NT2/D1 (cell line): ENCODE measurements around the gene TBCCD1.
"Not testable (repeated sequence)": the region's sequence is repeated elsewhere in the genome, so short reads cannot be mapped to it uniquely, and the experiment has no call there.

ENCODE experiments used
- DNase-seq: peaks from one replicate; pipeline ENCODE4 v3.0.0-alpha.2; 2011; ENCODE audit warnings: low read depth, low spot score
- H3K27me3 ChIP-seq: 2 replicates; pipeline ENCODE4 v1.6.0; 2011; ENCODE audit warnings: mild to moderate bottlenecking; ENCODE audit not compliant: insufficient read length, insufficient read depth
- H3K36me3 ChIP-seq: 2 replicates; pipeline ENCODE4 v1.6.1; 2011; ENCODE audit warnings: mild to moderate bottlenecking, low read length, mixed read lengths; ENCODE audit not compliant: insufficient read depth, insufficient read length
- H3K4me1 ChIP-seq: 2 replicates; pipeline ENCODE4 v1.5.1; 2011; ENCODE audit not compliant: insufficient read depth, insufficient read length
- H3K4me3 ChIP-seq: 2 replicates; pipeline ENCODE4 v1.5.1; 2011; ENCODE audit warnings: low read depth; ENCODE audit not compliant: insufficient read length
- H3K9ac ChIP-seq: 2 replicates; pipeline ENCODE4 v1.6.0; 2011; ENCODE audit warnings: low read depth; ENCODE audit not compliant: insufficient read length
- H3K9me3 ChIP-seq: 2 replicates; pipeline ENCODE4 v1.5.1; 2011; ENCODE audit warnings: mild to moderate bottlenecking, low read length; ENCODE audit not compliant: insufficient read depth
- SUZ12 ChIP-seq: IDR thresholded peaks from 2 replicates; pipeline ENCODE4 v1.6.1; 2011; ENCODE audit not compliant: insufficient read length, insufficient read depth; ENCODE audit errors: extremely low read depth
- YY1 ChIP-seq: IDR thresholded peaks from 2 replicates; pipeline ENCODE4 v1.6.1; 2011; ENCODE audit not compliant: insufficient read length, insufficient read depth
- ZNF274 ChIP-seq: IDR thresholded peaks from 2 replicates; pipeline ENCODE4 v1.6.1; 2011; ENCODE audit warnings: mild to moderate bottlenecking, low read depth, low read length

TBCCD1 gene

GRCh38 chr3:186592682-186593081 is 25.5 kb upstream of the TBCCD1 start:
- no peaks in the 10 kb centered on the region for H3K9me3 ChIP-seq
- H3K9ac ChIP-seq: no peak overlapping the region
- H3K36me3 ChIP-seq: peaks cover 3% of the 10 kb centered on the region
- TF ChIP-seq YY1: no peak
- TF ChIP-seq SUZ12: no peak
- TF ChIP-seq ZNF274: no peak
- no peaks in the 10 kb centered on the region for H3K4me1 ChIP-seq
- H3K4me3 ChIP-seq: no peak overlapping the region
- H3K27me3 ChIP-seq: no peaks in the 10 kb centered on the region
- DNase-seq: no peak

DNA sequence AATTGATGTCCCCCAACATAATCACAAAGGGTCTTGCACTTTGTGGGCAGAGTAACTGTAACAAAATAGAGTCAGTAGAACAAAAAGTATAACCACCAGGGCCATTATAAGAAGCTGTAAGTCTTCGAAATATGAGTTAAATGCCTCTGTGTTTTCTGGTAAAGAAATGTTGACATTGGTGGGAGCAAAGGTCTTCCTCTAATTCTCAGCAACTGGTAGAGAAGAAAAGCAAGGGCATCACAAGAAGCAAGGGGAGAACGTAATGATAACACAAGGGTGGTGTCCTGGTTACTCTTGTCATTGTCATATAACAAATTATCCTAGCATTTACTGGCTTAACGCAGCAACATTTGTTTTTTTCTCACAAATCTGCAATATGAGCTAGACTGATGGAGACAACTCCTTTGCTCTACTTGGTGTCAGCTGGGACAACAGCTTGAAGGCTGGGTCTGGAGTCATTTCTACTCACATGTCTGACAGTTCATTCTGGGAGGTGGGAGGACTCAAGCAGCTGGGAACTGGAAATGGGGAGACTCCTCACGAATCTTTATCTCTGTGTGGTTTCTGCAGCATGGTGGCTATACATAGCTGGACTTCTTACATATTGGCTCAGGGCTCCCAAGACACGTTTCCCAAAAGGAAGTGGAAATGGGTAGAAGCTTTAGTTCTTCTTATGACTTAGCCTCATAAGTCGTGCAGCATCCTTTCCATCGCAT is 23.6 kb upstream of the TBCCD1 start:
- H3K4me1 ChIP-seq: no peaks in the 10 kb centered on the region
- no peaks in the 10 kb centered on the region for H3K27me3 ChIP-seq
- peaks cover 9% of the 10 kb centered on the region for H3K36me3 ChIP-seq
- H3K9me3 ChIP-seq: no peaks in the 10 kb centered on the region
- H3K4me3 ChIP-seq: no peak overlapping the region
- H3K9ac ChIP-seq: no peak overlapping the region
- no peak for DNase-seq
- no peak for TF ChIP-seq YY1
- no peak for TF ChIP-seq SUZ12
- TF ChIP-seq ZNF274: no peak

DNA sequence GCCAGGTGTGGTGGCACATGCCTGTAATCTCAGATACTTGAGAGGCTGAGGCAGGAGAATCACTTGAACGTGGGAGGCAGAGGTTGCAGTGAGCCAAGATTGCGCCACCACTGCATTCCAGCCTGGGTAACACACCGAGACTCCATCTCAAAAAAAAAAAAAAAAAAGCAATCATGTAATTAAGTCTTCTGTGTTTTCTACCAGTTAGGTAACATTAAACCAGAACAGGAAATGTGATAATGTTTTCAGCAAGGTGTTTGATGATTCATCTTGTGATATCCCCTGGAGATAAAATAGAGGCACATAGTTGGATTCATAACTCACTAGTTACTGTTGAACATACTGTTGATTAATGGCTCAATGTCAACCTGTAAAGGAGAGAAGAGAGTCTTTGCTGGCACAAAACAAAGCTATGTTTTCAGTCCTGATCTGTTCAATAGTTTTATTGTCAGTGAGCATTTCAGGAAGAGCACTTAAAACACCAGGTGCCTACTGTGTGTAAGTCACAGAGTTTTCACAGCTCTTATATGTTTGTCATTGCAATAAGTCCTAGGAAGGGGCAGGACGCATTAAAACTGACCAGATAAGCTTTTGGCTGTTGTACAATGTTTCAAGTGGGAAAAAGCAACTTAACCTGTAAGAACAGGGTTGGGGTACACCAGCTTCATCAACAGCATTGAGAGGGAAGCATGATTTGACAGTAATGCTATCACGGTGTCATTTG is 22.9 kb upstream of the TBCCD1 start:
- no peak for DNase-seq
- Histone ChIP-seq H3K4me1 (no peaks in the 10 kb centered on the region), H3K27me3 (no peaks in the 10 kb centered on the region), H3K36me3 (peaks cover 16% of the 10 kb centered on the region), H3K9ac (no peak overlapping the region), H3K4me3 (no peak overlapping the region), H3K9me3 (no peaks in the 10 kb centered on the region)
- TF ChIP-seq SUZ12: no peak
- no peak for TF ChIP-seq YY1
- no peak for TF ChIP-seq ZNF274

DNA sequence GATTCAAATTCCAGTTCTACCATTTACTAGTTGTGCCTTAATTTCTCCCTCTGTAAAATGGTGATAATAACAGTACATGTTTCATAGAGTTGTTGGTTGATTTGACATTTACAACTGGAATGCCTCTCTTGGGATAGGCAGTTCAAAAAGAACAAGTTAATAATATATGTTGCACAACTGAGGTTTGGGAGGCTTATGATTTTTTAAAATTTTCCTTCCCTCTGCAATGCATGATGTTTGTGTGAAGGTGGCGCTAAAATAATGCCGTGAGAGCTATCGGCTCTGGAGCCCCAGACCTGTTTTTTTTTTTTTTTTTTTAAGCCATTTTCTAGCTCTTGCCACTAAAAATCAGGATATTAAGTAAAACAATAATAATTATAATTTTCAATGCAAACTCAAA is 22.0 kb upstream of the TBCCD1 start:
- Histone ChIP-seq H3K36me3 (peaks cover 25% of the 10 kb centered on the region), H3K4me1 (no peaks in the 10 kb centered on the region), H3K9ac (no peak overlapping the region), H3K9me3 (no peaks in the 10 kb centered on the region), H3K27me3 (no peaks in the 10 kb centered on the region), H3K4me3 (no peak overlapping the region)
- TF ChIP-seq ZNF274: no peak
- no peak for TF ChIP-seq YY1
- TF ChIP-seq SUZ12: no peak
- DNase-seq: no peak

DNA sequence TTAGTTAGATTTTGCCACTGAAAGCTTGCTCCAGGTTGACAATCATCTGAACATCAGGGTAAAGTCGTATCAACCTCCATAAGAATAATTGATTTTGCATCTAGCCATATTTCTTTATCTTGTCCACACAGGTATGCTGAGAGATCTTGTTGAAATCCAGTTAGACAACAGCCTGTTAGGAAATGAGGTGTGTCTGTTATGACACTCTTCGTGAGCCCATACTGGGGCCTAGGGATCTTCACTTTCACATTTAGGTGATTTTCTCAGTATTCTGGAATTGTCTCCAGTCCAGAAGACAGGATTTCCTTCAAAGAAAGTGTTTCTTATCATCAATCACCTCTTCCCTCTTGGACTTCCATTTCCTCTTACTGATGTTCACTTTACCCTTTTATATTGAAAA is 21.5 kb upstream of the TBCCD1 start:
- DNase-seq: no peak
- Histone ChIP-seq H3K36me3 (peaks cover 30% of the 10 kb centered on the region), H3K4me3 (no peak overlapping the region), H3K27me3 (no peaks in the 10 kb centered on the region), H3K4me1 (no peaks in the 10 kb centered on the region), H3K9ac (no peak overlapping the region), H3K9me3 (no peaks in the 10 kb centered on the region)
- TF ChIP-seq SUZ12: no peak
- no peak for TF ChIP-seq YY1
- TF ChIP-seq ZNF274: no peak

- Histone ChIP-seq H3K9ac (no peak overlapping the region), H3K27me3 (no peaks in the 10 kb centered on the region), H3K4me1 (no peaks in the 10 kb centered on the region), H3K4me3 (no peak overlapping the region), H3K36me3 (peaks cover 43% of the 10 kb centered on the region), H3K9me3 (no peaks in the 10 kb centered on the region)
- TF ChIP-seq ZNF274 (no peak), SUZ12 (no peak), YY1 (no peak)
- no peak for DNase-seq
Observed at GRCh38 chr3:186587183-186587582, 20.0 kb upstream of the TBCCD1 start.

GRCh38 chr3:186586245-186586644 is 19.1 kb upstream of the TBCCD1 start:
- not testable (repeated sequence) for DNase-seq, H3K4me1 ChIP-seq, H3K9ac ChIP-seq, H3K4me3 ChIP-seq, H3K27me3 ChIP-seq, H3K9me3 ChIP-seq
- peaks cover 53% of the 10 kb centered on the region for H3K36me3 ChIP-seq
